NCI-H460 (cell line): ENCODE measurements around the gene OTOP3. TPM values are rescaled to one million over a fixed set of nuclear protein-coding genes. Genes with fewer than 3 reads are reported as not detected.

Experiments
- DNase-seq: peaks from one replicate; pipeline ENCODE4 v3.0.0-alpha.2; 2016; ENCODE audit warnings: low read depth; ENCODE audit errors: extremely low read depth
- total RNA-seq: library from RNA; depleted of rRNA; stranded (reverse); fragments of >200 nt; shearing (Covaris generic); gene quantifications from 2 replicates; pipeline ENCODE4 v1.2.3, GENCODE V29; 2014

Gene OTOP3
- total RNA-seq, 1 experiment from 2014 or later = not detected

DNA sequence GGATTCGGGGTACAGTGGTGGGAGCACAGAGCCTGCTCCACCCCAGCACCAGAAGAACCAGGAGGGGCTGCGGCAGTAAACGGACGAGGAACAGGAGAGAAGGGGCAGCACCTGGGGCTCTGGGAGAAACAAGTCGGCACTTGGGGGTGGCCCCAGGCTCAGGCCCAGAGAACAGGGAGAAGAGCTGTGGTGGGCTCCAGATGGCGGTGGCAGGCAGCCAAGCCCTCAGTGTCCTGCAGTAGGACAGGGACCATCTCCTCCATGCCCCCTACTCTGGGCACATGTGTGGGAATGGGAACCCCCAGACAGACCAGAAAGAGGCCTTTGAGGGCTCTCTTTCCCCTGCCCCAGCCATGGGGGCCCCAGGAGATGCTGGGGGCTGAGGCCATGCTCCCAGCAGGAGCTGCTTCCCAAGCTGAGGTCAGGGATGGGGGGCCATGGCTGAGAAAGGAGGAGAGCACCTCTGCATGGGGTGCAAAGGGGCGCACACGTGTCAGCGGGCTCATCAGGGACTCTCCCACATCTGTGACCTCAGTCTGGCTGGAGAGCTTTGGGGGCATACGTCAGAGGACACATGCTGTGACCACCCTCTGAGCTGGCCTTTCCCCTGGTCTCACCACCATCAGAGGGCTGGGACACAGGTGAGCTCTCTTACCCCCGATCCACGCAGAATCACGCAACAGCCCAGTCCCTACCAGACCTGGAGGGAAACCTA is 19.4 kb upstream of the OTOP3 start:
- no peak for DNase-seq

DNA sequence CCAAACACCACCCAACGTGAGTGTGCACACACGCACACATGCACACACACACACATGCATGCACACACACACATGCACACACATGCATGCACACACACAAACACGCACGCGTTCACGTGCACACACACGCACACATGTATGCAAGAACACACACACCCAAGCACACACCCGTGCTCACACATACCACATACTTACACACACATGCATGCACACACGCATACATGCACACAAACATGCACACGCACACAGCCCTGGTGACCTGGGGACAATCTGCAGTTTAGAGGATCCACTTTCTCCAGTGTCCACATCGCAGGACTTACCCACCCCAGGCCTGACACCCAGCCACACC is 18.9 kb upstream of the OTOP3 start:
- no peak for DNase-seq

DNA sequence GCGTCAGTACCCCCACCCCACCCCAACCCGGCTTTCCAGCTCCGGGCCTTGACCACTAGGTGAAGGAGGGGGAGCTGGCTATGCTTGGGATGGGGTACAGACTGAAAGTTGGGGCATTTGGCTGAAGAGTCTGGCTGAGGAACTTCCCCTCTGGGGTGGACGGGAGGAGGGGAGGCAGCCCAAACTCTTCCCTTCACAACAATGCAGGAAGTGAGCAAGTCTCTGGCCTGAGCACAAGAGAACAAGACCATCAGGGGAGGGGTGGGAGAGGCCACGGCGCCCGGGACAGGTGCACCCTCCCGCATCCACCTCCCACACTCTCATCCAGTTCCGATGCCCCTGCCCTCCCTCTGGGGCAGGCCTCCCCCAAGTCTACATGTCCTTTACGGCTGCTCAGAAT is 18.3 kb upstream of the OTOP3 start:
- no peak for DNase-seq

- DNase-seq = no peak
These were observed 16.8 kb upstream of the OTOP3 start for GRCh38 chr17:74918906-74919305.

DNA sequence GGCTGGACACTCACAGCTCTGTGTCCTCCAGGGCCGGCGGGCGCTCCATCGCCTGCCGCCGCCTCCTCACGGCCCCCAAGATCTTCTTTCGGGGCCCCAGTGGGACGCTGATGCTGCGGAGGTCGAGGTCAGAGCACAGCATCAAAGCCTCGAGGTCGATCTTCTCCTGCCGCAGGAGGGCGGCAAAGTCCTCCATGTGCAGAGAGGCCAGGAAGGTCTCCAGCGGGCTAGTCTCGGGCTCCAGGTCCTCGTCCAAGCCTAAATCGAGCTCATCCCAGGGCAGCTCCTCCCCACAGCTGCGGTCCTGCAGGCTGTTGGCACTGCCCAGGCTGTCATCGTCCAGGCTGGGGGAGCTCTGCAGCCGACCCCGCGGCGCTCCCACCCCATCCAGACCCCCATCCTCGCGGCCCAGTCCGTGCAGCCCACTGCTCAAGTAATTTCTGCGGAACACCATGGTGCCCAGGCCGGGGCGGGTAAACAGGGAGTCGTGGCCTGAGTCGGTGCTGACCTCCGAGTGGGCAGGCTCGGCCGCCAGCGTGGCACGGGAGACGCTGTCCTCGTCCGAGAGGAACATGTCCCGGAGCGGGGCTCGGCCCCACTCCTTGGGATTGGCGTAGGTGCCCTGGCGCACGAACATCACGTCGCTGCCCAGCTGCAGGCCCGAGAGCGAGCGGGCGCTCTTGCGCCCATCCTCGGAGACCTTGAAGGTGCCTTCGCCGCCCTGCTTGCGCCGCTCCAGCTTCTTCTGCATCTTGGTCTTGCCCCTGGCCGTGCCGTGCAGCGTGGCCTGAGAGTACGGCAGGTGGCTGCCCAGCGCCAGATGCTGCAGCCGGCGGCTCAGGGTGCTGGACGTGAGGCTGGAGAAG is 16.0 kb upstream of the OTOP3 start:
- DNase-seq = peak; percentile 38

DNA sequence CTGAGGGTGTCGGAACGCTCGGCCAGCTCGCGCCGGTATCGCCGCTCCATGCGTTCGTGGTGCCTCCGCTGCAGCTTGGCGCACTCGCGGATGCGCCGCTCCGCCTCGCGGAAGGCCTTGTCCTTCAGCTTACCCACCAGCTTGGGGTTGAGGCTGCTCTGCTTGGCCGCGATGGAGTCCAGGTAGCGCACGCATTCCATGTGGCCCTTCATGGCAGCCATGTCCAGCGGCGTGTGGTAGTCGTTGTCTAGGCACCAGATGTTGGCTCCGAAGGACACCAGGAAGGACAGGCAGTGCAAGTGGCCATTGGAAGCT is 15.4 kb upstream of the OTOP3 start:
- no peak for DNase-seq

GRCh38 chr17:74920642-74921025 is 15.1 kb upstream of the OTOP3 start:
- DNase-seq = no peak

- DNase-seq = no peak
These were observed 14.5 kb upstream of the OTOP3 start for GRCh38 chr17:74921026-74921681.

DNA sequence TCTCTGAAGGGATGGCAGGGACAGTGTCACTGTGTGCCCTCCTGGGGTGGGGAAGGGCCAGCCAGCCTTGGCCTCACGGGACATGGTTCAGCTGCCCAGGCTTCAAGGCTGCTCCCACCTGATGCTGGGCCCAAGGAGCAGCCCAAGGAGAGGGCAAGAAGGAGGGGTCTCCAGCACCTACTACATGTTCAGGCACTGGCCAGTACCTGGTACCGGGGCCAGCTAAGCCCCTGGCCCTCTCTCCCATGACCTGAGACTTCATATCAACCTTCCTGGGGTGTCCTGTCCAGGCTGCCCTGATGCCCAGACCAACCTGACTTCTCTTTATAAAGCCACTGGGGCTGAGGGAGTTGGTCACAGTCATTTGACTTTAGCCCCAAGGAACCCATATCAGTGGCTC is 13.9 kb upstream of the OTOP3 start:
- no peak for DNase-seq

GRCh38 chr17:74922172-74922571 is 13.5 kb upstream of the OTOP3 start:
- no peak for DNase-seq

DNA sequence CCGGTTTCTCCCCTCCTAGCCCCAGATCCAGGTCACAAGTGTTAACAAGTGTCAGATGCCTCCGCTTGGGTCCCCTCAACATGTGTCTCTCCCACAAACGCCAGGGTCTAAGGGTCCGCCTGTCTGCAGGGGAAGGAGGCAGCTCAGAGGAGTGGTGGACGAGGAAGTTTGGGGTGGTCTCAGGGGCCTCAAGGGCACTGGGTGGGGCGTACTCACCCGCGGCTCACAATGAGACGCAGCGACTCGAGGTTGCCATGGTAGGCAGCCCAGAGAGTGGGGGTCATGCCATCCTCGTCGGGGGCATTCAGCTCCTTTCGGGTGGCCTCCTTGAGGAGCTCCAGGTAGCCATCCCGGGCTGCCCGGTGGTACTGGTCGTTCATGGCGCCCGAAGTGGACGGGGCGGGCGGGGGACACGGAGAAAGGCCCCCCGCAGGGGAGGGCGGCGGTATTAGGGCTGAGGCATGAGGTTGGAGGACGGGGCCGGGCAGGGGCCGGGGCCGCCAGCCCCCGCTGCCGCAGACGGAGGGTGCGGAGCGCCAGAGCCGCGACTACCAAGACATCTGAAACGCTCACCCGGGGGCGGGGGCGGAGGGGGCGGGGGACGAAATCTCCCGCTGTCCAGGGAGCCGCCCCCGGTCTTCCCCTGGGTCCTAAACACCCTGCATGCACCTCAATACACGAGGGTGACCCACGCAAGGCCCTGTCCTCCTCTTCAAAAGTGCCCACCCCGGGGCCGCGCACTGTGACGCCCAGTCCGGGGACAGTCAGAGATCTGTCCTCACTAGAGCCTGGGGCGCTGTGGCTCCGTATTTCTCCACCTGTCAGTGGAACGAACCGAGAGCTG is 12.8 kb upstream of the OTOP3 start, which contains the start of gene USH1G:
TSS of gene USH1G (minus strand) at position 562 of the 844 bp plus-strand sequence. CDS start at position 380, 182 bp downstream.
- no peak for DNase-seq

GRCh38 chr17:74923538-74924249 is 12.0 kb upstream of the OTOP3 start:
- DNase-seq = peak; percentile 43

DNA sequence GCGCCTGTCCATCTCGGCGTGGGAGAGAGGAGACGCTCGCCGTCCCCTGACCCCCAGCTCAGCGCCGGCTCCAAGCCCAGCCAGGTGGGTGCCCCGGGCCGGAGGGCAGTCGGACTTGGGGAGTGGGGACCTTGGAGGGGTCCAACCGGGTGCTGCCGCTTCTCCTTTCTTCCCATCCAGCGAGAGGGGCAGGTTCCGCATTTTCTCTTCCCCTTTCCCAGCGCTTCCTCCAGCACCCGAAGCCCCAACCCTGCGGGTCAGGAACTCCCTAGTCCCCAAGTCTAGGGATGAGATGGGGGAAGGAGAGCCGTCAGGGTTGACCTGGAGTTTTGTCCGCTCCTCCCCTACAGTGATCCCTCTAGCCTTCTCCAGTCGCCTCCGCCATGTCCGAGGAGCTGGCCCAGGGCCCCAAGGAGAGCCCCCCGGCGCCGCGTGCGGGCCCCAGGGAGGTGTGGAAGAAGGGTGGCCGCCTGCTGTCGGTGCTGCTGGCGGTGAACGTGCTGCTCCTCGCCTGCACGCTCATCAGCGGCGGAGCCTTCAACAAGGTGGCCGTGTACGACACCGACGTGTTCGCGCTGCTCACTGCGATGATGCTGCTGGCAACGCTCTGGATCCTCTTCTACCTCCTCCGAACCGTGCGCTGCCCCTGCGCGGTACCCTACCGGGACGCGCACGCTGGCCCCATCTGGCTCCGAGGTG is 11.3 kb upstream of the OTOP3 start, which contains the start of gene OTOP2:
TSS of gene OTOP2 (plus strand) at position 24 of the 699 bp plus-strand sequence. CDS start at position 384, 360 bp downstream.
- no peak for DNase-seq

DNA sequence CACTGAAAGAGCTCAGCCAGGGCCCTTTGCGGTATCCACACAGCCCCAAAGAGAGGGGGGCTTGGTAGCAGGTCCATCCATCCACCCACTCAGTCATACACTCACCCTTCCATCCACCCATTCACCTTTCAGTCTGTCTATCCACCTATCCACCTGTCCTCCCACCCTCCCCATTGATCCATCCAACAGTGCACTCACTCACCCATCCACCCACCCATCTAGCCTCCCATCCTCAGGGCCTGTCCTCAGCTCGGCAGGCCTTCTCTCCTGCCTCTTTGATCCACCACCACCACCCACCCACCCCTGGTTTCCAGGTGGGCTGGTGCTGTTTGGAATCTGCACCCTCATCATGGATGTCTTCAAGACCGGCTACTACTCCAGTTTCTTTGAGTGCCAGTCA is 10.5 kb upstream of the OTOP3 start:
- no peak for DNase-seq

DNA sequence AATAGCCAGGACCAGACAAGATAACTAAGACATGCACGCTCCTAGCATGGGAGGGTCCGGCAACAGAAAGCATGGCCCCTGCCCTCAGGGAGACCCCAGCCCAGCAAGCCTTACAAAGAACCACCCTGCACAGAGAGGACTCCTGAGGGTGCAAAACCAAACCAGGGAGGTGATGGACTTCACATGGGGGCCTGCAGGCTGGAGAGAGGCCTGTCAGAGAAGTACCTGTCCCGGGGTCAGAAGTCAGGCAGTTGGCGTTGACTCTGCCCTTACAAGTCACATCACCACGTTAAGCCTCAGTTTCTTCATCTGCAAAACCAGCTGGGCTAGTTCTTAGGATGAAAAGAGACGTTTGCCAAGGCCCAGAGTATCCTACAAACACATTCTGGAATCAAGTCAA is 6.9 kb upstream of the OTOP3 start:
- DNase-seq = no peak

DNA sequence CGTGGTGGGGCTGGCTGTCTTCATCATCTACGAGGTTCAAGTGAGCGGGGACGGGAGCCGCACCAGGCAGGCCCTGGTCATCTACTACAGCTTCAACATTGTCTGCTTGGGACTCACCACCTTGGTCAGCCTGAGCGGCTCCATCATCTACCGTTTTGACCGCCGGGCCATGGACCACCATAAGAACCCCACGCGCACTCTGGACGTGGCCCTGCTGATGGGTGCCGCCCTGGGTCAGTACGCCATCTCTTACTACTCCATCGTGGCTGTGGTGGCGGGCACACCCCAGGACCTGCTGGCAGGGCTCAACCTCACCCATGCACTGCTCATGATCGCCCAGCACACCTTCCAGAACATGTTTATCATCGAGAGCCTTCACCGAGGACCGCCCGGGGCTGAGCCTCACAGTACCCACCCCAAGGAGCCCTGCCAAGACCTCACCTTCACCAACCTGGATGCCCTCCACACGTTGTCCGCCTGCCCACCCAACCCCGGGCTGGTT is 5.1 kb upstream of the OTOP3 start:
- no peak for DNase-seq

- no peak for DNase-seq
These were observed 650 bp upstream of the OTOP3 start for GRCh38 chr17:74935048-74935447.

DNA sequence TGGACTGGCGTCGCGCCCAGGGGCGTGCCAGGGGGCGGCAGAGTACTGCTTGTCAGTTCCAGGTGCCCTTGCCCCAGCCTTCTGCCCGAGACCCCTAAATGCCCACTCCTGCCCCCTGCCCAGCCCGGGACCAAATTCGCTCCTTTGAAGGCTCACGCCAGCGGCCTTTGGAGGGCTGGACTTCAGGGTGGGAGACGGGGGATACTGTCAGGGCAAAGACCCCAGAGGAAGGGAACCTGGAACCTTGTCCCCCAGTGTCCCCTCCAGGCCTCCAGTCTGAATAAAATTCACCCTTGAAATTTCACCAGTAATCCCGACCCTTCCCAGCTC is 737 bp downstream of the OTOP3 start:
- no peak for DNase-seq
